ENCODE measurements around the gene NUP88.

Gene NUP88

DNA sequence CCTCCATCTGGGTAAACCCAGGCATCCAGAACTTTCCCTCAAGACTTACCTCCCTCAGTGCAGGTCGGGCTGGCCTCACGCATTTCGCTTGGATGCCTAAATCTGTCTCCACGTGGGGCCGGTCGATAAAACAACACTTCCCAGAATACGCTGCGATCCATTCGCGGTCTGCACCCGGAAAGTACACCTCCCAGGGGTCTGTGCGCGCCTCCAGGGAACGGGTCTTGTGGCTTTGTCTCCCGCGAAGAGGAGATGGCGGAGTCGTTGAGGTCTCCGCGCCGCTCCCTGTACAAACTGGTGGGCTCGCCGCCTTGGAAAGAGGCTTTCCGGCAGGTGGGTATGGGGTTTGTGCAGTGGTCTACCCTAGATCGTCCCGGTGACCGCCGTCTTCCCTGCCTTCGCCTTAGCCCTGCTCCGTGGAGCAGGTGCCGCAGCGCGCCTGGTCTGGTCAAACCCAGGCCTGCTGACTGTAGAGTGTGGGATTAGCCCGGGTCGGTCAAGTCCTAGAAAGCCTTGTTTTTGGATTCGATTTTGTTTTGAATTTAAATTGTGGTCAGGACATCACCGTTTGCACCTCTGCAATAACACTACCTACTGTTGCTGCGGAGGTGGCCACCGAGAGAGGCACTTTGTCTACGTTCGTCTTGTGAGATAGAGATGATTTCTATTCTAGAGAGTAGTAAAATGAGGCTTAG, 644 bp upstream of the NUP88 start, which contains the start of gene RPAIN:
Gene RPAIN (plus strand): TSS at position 224 of the 695 bp plus-strand sequence. CDS start 29 bp downstream, at position 253.
- DNase-seq (ENCODE audit: low read depth in 2 of 2) = peak; percentile 72 to 74

- DNase-seq (ENCODE audit: low read depth in 2 of 2) = peak; percentile 30 to 58
These were observed 555 bp downstream of the NUP88 start for GRCh38 chr17:5418858-5419355.

DNA sequence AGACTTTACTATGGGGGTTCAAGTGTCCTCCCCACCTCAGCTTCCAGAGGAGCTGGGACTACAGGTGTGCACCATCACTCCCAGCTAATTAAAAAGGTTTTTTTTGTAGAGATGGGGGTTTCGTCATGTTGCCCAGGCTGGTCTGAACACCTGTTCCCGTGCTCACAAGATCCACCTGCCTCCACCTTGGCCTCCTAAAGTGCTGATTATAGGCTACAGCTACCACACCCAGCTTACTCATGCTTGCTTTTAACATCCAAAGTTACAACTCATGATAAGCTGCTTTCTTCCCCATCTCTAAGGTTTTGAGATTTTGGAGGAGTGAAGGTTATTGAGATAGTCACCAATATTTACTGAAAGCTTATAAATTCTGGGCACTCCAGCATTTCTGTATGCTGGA, 2.6 kb downstream of the NUP88 start:
- DNase-seq (ENCODE audit: low read depth in 2 of 2) = no peak

- no peak for DNase-seq (ENCODE audit: low read depth in 2 of 2)
These were observed 5.8 kb downstream of the NUP88 start for GRCh38 chr17:5413682-5414081.

- no peak for DNase-seq (ENCODE audit: low read depth in 2 of 2)
These were observed 8.7 kb downstream of the NUP88 start for GRCh38 chr17:5410594-5411272.

GRCh38 chr17:5408186-5408585, 11.3 kb downstream of the NUP88 start:
- no peak for DNase-seq (ENCODE audit: low read depth in 2 of 2)

DNA sequence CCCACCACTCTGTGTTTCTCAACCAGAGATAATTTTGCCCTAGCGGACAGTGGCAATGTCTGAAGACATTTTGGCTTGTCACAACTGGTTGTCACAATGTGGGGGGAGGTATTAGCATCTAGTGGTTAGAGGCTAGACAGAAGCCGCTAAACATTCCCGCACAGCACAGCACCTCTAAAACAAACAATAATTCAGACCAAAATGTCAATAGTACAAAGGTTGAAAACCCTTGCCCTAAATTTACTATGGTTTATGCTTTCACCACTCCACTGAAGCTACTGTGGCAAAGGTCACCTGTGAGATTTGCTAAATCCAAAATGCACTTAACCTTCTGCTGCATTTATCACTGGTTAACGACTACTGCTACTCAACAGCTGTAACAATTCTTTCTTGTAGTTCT, 14.1 kb downstream of the NUP88 start:
- DNase-seq (ENCODE audit: low read depth in 2 of 2) = no peak

- no peak for DNase-seq (ENCODE audit: low read depth in 2 of 2)
These were observed 19.7 kb downstream of the NUP88 start for GRCh38 chr17:5399767-5400166.

- DNase-seq (ENCODE audit: low read depth in 2 of 2) = no peak
These were observed 22.9 kb downstream of the NUP88 start for GRCh38 chr17:5396612-5397011.

DNA sequence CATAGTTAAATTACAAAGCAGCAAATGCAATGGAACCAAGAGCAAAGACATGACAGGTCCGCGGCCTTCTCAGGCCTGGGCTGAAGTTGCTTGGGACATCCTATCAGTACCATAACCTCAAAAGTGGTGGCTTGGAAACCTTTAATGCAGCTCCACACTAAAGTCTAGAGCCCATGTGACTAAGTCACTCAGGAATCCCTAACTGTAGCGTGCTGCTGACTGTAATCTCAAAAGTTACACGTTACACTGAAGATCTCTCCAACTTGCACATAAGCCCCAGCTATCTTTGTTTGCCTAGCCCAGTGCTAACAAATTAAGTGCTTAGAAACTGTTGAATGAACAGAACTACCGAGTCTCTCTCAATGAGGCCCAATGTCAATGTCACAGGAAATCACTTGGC, 27.8 kb downstream of the NUP88 start:
- DNase-seq (ENCODE audit: low read depth in 2 of 2) = no peak

- DNase-seq (ENCODE audit: low read depth in 2 of 2) = no peak
These were observed 37.9 kb downstream of the NUP88 start for GRCh38 chr17:5381542-5381941.

GRCh38 chr17:5380491-5381135, 38.8 kb downstream of the NUP88 start:
- no peak for DNase-seq (ENCODE audit: low read depth in 2 of 2)

- DNase-seq (ENCODE audit: low read depth in 2 of 2) = no peak
These were observed 39.9 kb downstream of the NUP88 start for GRCh38 chr17:5379351-5380107.

DNA sequence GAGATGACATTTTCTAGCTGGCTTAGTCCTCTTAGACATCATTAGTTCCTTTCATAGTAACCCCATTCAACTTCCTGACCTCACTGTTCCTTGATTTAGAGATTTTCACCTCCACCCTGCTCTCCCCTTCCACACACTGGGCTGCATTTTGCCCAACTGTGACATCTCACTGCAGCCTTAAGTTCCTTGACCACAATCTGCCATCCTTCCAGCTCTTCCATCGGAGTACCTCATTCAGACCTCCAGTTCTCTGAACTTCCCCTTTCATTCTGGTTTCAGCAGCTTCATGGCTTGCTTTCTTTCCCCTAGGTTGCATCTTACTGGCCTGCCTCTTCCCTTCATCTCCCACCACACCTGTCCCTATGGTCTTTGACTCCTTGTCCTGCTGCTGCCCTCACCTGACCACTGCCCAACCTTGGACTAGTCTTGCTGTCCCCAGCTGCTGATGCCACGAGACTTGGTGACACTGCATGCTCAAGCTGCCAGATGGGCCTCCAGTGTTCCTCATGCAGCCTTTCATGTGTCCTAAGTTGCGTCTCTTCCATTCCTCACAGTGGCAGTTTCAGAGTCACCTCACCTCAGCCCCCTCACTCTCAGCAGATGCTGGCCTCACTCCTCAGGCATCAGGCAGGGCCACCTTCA, 40.8 kb downstream of the NUP88 start:
- no peak for DNase-seq (ENCODE audit: low read depth in 2 of 2)

DNA sequence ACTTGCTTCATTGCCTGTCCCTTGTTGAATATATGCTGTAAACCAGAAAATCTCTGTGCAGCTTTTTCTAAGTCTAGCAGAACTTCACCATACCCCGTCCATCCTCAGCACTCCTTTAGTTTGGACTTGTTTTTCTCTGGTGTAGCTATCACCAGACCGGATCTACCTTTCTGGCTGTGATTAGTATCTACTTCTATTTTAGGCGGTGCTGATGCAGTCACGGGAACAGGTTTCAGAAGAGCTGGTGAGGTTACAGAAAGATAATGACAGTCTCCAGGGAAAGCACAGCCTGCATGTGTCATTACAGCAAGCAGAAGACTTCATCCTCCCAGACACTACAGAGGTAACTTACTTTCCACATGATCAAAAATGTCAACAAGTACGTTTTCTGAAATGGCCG, 46.4 kb downstream of the NUP88 start:
- no peak for DNase-seq (ENCODE audit: low read depth in 2 of 2)

- no peak for DNase-seq (ENCODE audit: low read depth in 2 of 2)
These were observed 49.1 kb downstream of the NUP88 start for GRCh38 chr17:5370411-5370810.

GRCh38 chr17:5365831-5366230, 53.6 kb downstream of the NUP88 start:
- DNase-seq (ENCODE audit: low read depth in 2 of 2) = no peak

DNA sequence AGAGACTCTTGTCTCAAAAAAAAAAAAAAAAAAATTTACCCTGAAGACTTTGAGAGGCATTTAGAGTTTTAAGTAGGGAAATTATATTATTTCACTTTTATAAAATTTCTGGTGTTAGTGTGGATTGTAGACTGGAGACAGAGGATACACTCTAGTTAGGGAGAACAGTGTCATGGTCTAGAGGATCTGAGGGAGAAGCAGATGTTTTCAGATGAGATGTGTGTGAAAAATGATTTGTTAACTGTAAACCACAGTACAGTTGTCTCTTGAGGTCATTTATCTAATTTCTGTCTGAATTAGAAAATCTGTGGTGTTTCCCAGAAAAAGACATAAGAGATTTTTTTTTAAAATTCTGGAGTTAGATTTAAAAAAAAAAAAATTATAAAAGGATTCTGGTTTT, 54.8 kb downstream of the NUP88 start:
- DNase-seq (ENCODE audit: low read depth in 2 of 2) = no peak

- DNase-seq (ENCODE audit: low read depth in 2 of 2) = no peak
These were observed 55.3 kb downstream of the NUP88 start for GRCh38 chr17:5364156-5364555.

GRCh38 chr17:5362162-5362811, 57.2 kb downstream of the NUP88 start:
- DNase-seq (ENCODE audit: low read depth in 2 of 2) = no peak

- no peak for DNase-seq (ENCODE audit: low read depth in 2 of 2)
These were observed 58.0 kb downstream of the NUP88 start for GRCh38 chr17:5361426-5361825.
